D721Med (cell line): ENCODE measurements around the gene MROH8.
"Not testable (repeated sequence)": the region's sequence is repeated elsewhere in the genome, so short reads cannot be mapped to it uniquely, and the experiment has no call there.

ENCODE experiments used
- DNase-seq: peaks from one replicate; pipeline ENCODE4 v3.0.0; 2011; ENCODE audit warnings: low spot score; ENCODE audit not compliant: insufficient read length
- FAIRE-seq: peaks from 2 replicates; lab custom pipeline; 2011; peaks lifted over from hg19 to GRCh38; lab: Jason Lieb, UNC
- CTCF ChIP-seq: IDR thresholded peaks from 2 replicates; pipeline ENCODE4 v1.5.1; 2012; ENCODE audit warnings: mild to moderate bottlenecking, control low read depth; ENCODE audit not compliant: insufficient read depth; ENCODE audit errors: missing control alignments

The MROH8 gene

GRCh38 chr20:37158248-37158647 lies 21.1 kb downstream of the MROH8 start:
- DNase-seq (no peak), FAIRE-seq (no peak)
- no peak for TF ChIP-seq CTCF

- no peak for DNase-seq
- no peak for FAIRE-seq
- TF ChIP-seq CTCF: no peak
These were observed 23.4 kb downstream of the MROH8 start for GRCh38 chr20:37155987-37156386.

- DNase-seq (no peak), FAIRE-seq (no peak)
- TF ChIP-seq CTCF: no peak
These were observed 24.6 kb downstream of the MROH8 start for GRCh38 chr20:37154684-37155298.

GRCh38 chr20:37152284-37152683 lies 27.1 kb downstream of the MROH8 start:
- no peak for FAIRE-seq
- no peak for TF ChIP-seq CTCF

GRCh38 chr20:37151529-37151928 lies 27.8 kb downstream of the MROH8 start:
- TF ChIP-seq CTCF: no peak
- no peak for DNase-seq
- no peak for FAIRE-seq

More at GRCh38 chr20:37152284-37152683, 27.1 kb downstream of the MROH8 start:
- DNase-seq: no peak

GRCh38 chr20:37150864-37151263 lies 28.5 kb downstream of the MROH8 start:
- FAIRE-seq: not testable (repeated sequence)

GRCh38 chr20:37147250-37147649 lies 32.1 kb downstream of the MROH8 start:
- DNase-seq (no peak), FAIRE-seq (no peak)
- TF ChIP-seq CTCF: no peak

More at GRCh38 chr20:37150864-37151263, 28.5 kb downstream of the MROH8 start:
- DNase-seq: not testable (repeated sequence)

GRCh38 chr20:37144856-37145404 lies 34.4 kb downstream of the MROH8 start:
- no peak for DNase-seq
- no peak for TF ChIP-seq CTCF
- no peak for FAIRE-seq
